Globus pallidus (tissue), 1 donor: Measurements from ENCODE around the gene SI.
"Not testable (repeated sequence)": the region's sequence is repeated elsewhere in the genome, so short reads cannot be mapped to it uniquely, and the experiment has no call there.

Source experiments
- DNase-seq: peaks from one replicate; pipeline ENCODE4 v3.0.0-alpha.2; 2015; ENCODE audit warnings: low spot score

SI gene

DNA sequence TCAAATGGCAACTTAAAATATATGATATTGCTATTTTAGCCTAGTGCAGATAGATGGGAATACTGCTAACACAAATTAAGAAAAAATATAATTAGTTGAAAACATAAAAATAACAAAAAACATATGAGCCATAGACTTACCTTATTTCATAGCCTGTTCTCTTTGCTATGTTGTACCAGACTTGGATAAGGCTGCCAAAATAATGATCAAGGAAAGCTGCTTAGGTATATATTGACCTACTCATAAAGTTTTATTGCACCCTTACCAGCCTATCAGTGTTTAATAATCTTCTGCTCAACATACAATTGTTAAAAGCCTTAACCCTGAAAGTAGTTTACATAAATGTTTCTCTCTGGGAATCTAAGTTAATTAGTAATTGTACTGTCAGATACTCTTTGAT, at the start of gene SI:
Gene SI, minus strand, starts transcription at position 204 of the 400 bp plus-strand sequence. CDS start 2,484 bp downstream, outside the sequence.
- no peak for DNase-seq

DNA sequence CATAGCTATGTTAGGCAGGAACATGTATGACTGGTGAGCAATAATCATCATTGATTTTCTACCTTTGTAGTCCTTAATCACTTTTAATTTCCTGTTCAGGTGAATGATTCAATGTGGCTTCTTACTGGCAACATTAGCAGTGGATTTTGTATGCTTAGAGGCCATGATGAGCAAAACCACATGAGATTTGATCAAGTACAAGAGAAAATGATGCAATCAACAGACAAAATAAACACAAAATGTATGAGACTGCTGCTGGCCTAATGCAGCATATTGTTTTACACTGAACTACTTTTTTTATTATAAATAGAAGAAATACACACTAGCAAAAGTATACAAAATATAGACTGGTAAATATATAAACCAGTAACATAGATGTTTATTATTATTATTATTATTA, 47.5 kb upstream of the SI start:
- no peak for DNase-seq

DNA sequence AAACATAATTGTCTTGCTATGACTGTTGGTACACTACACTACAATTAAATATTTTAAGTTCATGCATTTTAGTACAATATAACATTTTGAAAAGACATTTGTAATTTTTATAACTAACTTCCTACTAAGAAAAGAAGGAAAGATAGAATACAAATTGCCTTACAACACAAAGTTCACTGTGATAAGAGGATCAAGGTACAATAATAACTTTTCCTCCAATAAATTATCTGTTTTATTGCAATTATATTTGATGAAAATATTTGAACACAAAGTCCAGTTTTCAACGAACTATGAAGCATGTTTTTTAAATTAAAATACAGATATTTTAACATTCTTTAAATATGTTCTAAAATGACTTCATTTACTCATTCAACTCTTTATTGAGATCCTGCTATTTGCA, 33.1 kb upstream of the SI start:
- no peak for DNase-seq

DNA sequence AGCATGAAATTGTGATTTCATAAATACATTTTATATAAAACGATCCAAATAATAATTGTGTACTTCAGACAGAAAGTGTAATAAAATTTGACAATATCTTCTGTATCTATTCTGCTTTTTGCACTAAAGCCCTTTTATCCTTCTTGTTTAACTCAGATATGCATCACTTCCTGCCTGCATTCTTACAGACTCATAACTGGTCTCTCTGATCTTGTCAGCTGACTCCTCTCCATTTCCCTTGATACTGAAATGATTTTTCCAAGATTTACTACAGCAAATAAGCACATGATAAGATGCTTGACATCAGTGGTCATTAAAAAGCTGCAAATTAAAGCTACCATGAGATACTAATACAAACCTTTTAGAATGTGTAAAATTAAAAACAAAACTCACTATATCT, 25.3 kb upstream of the SI start:
- DNase-seq, result no peak

DNA sequence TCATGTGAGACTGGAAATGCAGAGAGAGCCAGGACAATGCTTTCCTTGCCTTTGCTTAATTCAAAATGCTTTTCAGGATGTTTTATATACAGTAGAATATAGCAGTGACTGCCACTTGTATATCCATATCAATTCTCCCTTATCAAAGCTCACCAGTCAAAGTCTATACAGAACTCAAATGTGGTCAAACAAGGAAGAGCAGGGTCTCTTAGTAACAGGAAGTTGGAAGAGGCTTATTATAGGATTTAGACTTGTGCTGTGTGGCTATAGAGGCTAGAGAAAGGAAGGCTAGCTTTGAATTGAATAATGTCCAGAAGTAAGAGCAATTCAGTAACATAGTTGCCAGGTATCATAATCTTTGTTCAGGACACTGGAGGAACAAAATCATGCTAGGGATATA, 4.4 kb upstream of the SI start:
- DNase-seq, result no peak

- DNase-seq, result no peak
Observed at GRCh38 chr3:165081183-165081582, 2.9 kb upstream of the SI start.

DNA sequence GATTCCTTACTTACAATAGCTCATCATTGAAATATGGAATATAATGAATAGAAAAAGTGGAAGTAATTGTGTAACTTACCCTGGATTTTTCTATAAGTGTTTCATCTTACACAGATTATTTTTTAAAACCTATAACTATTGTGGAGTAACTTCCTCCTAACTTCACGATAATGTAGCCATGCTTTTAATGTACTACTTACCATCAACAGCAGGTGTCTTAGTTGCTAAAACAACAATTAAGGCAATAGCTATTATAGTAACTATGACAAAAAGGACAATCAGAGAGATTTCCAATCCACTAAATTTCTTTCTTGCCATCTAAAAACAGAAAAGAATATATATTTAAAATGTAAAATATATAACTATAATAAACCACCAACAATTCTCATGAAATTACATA, 2.6 kb downstream of the SI start:
- DNase-seq, result no peak

DNA sequence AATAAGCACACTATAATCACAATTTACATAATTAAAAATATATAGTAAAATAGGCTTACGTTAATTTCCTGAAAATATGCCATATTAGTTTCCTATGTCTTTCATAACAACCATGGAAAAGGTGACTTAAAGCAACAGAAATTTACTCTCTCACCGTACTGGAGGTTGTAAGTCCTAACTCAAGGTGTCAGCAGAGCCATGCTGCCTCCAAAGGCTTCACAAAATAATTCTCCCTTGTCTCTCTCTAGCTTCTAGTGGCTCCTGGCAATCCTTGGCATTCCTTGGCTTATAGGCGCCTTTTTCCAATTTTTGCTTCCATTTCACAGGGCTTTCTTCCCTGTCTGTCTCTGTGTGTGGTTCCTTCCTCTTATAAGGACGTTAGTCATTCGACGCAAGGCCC, 7.6 kb downstream of the SI start:
- no peak for DNase-seq

DNA sequence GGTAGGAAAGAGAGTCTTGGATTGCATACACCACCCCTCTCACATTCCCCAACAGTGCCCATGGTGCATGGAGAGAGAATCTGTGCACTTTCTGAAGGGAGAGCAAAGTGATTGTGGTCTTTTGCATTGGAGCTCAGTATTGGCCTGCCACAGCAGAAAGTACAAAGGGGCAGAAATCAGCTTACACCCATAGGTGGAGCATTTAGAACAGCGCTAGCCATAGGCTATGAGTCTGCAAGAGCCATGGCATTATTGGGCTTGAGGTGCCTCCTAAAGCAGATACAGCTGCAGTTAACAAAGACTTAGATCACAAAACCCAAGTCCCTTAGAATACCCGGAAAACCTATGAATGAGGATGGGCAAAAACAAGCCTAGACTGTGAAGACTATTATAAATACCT, 21.8 kb downstream of the SI start:
- no peak for DNase-seq

- DNase-seq, result no peak
Observed at GRCh38 chr3:165040186-165040585, 38.1 kb downstream of the SI start.

GRCh38 chr3:165011557-165011956, 66.7 kb downstream of the SI start:
- no peak for DNase-seq

DNA sequence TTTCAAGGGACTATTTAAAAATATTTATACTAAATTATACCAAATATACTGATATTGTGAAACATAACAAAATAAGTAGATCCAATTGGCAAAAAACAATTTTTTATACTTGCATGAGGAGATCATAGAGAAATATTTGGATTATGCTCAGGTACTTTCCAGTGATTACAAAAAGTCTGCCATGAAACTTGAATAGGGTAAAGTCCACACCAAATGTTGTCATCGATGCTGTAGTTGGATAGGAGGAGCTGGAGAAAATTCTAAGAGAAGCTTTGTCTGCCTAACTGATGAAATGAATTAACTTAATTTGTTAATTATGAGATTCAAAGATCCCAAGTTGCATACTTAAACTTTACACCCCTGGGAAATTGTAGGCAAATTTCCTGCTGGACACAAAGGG, 93.3 kb downstream of the SI start:
- DNase-seq, result no peak

GRCh38 chr3:164962610-164963009, 115.7 kb downstream of the SI start:
- no peak for DNase-seq

DNA sequence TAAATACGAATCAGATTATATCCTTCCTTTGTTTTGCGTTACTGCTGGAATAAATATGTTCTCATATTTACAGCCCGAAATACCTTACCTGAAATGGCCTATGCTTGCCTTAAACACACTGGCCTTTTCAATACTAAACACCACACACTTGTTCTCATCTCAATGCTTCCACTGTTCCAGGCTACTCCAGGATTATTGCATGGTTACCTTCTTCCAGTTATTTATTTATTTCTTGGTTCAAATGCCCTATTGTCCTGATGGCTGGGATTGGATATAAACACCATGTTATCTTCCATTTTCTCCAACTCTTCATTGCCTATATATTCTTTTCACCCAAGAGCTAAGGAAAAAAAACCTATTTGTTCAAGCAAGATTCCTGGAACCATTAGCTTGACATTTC, 125.3 kb downstream of the SI start:
- DNase-seq, result no peak

GRCh38 chr3:164951403-164951802, 126.9 kb downstream of the SI start:
- DNase-seq, result not testable (repeated sequence)

GRCh38 chr3:164940745-164941144, 137.6 kb downstream of the SI start:
- no peak for DNase-seq

DNA sequence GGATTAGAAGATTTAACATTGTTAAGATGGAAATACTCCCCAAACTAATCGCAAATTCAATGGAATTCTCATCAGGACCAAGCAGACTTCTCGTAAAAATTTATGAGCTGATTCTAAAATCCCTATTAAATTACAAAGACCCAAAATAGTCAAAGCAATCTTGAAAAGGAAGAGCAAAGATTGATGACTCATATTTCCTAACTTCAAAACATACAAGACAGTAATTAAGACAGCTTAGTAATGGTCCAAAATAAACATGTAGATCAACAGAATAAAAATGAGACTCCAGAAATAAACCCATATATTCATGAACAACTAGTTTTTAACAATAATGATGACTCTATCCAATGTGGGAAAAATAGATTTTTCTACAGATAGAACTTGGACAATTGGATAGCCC, 148.7 kb downstream of the SI start:
- no peak for DNase-seq
